Measurements from ENCODE around the gene HOXA2.
A peak's percentile ranks its signal among the peaks of the same experiment; 100 is the strongest.

The HOXA2 gene

GRCh38 chr7:27102581-27103442 is at the start of gene HOXA2:
TSS of gene HOXA2 (minus strand) at chr7:27102683. CDS start at chr7:27102500, 183 bp downstream.
- Histone ChIP-seq H3K4me3 (ENCODE audit: low read length) (no peak within 1 kb of the TSS), H3K4me2 (ENCODE audit: low read length) (no peak within 1 kb of the TSS), H3K36me3 (replicated peaks; ENCODE audit: low read depth, low read length) (no peaks in the 10 kb centered on the region)

GRCh38 chr7:27151341-27151930 is 49.0 kb upstream of the HOXA2 start:
- no peak for TF ChIP-seq CTCF (IDR thresholded peaks at IDR 0.05; ENCODE audit: low read depth, low read length)
- no peak for TF ChIP-seq EZH2phosphoT487 (IDR thresholded peaks at IDR 0.05; ENCODE audit: low read depth)
- Histone ChIP-seq H4K20me1 (ENCODE audit: insufficient read depth, low read length) (no peaks in the 10 kb centered on the region), H3K9me3 (ENCODE audit: insufficient read depth, low read length) (no peaks in the 10 kb centered on the region), H3K36me3 (replicated peaks; ENCODE audit: low read depth, low read length) (no peaks in the 10 kb centered on the region), H2AFZ (ENCODE audit: low read depth, low read length) (peak overlapping the region; percentile 89), H3K79me2 (ENCODE audit: low read length) (peaks cover 12% of the 10 kb centered on the region), H3K27ac (ENCODE audit: low read length) (no peak overlapping the region), H3K4me1 (ENCODE audit: low read length) (peaks cover 10% of the 10 kb centered on the region; the same call in 1 of the 2 replicates), H3K4me2 (ENCODE audit: low read length) (peak overlapping the region; percentile 97), H3K4me3 (ENCODE audit: low read length) (peak overlapping the region; percentile 83), H3K27me3 (ENCODE audit: low read depth, low read length) (no peaks in the 10 kb centered on the region), H3K9ac (ENCODE audit: low read length) (peak overlapping the region; percentile 68)

More at GRCh38 chr7:27102581-27103442, at the start of gene HOXA2:
- TF ChIP-seq EZH2phosphoT487 (IDR thresholded peaks at IDR 0.05; ENCODE audit: low read depth) (no peak), CTCF (IDR thresholded peaks at IDR 0.05; ENCODE audit: low read depth, low read length) (no peak)
- no peaks in the 10 kb centered on the region for H3K27me3 ChIP-seq (ENCODE audit: low read depth, low read length)
- H3K9me3 ChIP-seq (ENCODE audit: insufficient read depth, low read length), result no peaks in the 10 kb centered on the region
- peaks cover 9% of the 10 kb centered on the region for H3K4me1 ChIP-seq (ENCODE audit: low read length)
- H4K20me1 ChIP-seq (ENCODE audit: insufficient read depth, low read length), result no peaks in the 10 kb centered on the region
- H2AFZ ChIP-seq (ENCODE audit: low read depth, low read length), result no peak within 1 kb of the TSS
- H3K9ac ChIP-seq (ENCODE audit: low read length), result no peak within 1 kb of the TSS
- H3K79me2 ChIP-seq (ENCODE audit: low read length), result peaks cover 2% of the 10 kb centered on the region; the same call in 1 of the 2 replicates
- H3K27ac ChIP-seq (ENCODE audit: low read length), result no peak within 1 kb of the TSS

- Histone ChIP-seq H3K4me1 (ENCODE audit: low read length) (peaks cover 10% of the 10 kb centered on the region; the same call in 1 of the 2 replicates), H3K4me2 (ENCODE audit: low read length) (peak overlapping the region; percentile 97), H3K9me3 (ENCODE audit: insufficient read depth, low read length) (no peaks in the 10 kb centered on the region), H3K27ac (ENCODE audit: low read length) (peak overlapping the region; percentile 28), H3K79me2 (ENCODE audit: low read length) (peaks cover 12% of the 10 kb centered on the region), H3K4me3 (ENCODE audit: low read length) (peak overlapping the region; percentile 83), H2AFZ (ENCODE audit: low read depth, low read length) (peak overlapping the region; percentile 89), H3K27me3 (ENCODE audit: low read depth, low read length) (no peaks in the 10 kb centered on the region), H3K36me3 (replicated peaks; ENCODE audit: low read depth, low read length) (no peaks in the 10 kb centered on the region), H4K20me1 (ENCODE audit: insufficient read depth, low read length) (no peaks in the 10 kb centered on the region), H3K9ac (ENCODE audit: low read length) (peak overlapping the region; percentile 72)
- TF ChIP-seq EZH2phosphoT487 (IDR thresholded peaks at IDR 0.05; ENCODE audit: low read depth), result no peak
- TF ChIP-seq CTCF (IDR thresholded peaks at IDR 0.05; ENCODE audit: low read depth, low read length), result peak; percentile 53
These were observed 48.3 kb upstream of the HOXA2 start for GRCh38 chr7:27150568-27151340.

All from OCI-LY3 (cell line).